ENCODE data around the gene CCDC148.

GRCh38 chr2:158325782-158326340 is 130.7 kb downstream of the CCDC148 start:
- TF ChIP-seq, protein P1, sequence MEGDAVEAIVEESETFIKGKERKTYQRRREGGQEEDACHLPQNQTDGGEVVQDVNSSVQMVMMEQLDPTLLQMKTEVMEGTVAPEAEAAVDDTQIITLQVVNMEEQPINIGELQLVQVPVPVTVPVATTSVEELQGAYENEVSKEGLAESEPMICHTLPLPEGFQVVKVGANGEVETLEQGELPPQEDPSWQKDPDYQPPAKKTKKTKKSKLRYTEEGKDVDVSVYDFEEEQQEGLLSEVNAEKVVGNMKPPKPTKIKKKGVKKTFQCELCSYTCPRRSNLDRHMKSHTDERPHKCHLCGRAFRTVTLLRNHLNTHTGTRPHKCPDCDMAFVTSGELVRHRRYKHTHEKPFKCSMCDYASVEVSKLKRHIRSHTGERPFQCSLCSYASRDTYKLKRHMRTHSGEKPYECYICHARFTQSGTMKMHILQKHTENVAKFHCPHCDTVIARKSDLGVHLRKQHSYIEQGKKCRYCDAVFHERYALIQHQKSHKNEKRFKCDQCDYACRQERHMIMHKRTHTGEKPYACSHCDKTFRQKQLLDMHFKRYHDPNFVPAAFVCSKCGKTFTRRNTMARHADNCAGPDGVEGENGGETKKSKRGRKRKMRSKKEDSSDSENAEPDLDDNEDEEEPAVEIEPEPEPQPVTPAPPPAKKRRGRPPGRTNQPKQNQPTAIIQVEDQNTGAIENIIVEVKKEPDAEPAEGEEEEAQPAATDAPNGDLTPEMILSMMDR (IDR thresholded peaks at IDR 0.05; ENCODE audit: insufficient read depth, low read depth, low read length), result no peak
- TF ChIP-seq EZH2 (IDR thresholded peaks at IDR 0.05; ENCODE audit: insufficient read depth, low read length), result no peak
